Stomach (tissue), 4 donors: ENCODE results near the gene TXLNA.

Experiments used
- CTCF ChIP-seq, 7 experiments: fragments of 450-650 bp in 4 of 7; fragments of 200-600 bp in 3 of 7; sonication (generic) in 3 of 7; IDR thresholded peaks; one replicate each; pipeline ENCODE4 v1.5.1; 2016 to 2019; ENCODE audit warnings: antibody characterized with exemption in 7 of 7, control low read depth in 2 of 7, mild to moderate bottlenecking in 1 of 7
- EP300 ChIP-seq: sonication (generic); formaldehyde crosslinking; IDR thresholded peaks from one replicate; pipeline ENCODE4 v1.6.1; 2017; ENCODE audit warnings: antibody characterized with exemption
- POLR2A ChIP-seq, 4 donors: fragments of 450-650 bp; IDR thresholded peaks; one replicate each; pipeline ENCODE4 v1.6.1; 2016; ENCODE audit warnings: antibody characterized with exemption in 4 of 4, control low read depth in 2 of 4, mild to moderate bottlenecking in 1 of 4, moderate library complexity in 1 of 4

- TF ChIP-seq CTCF (IDR thresholded peaks at IDR 0.05): no peak
- TF ChIP-seq POLR2A (IDR thresholded peaks at IDR 0.05): no peak
- TF ChIP-seq EP300: no peak
Observed at GRCh38 chr1:32181065-32181464, 1.6 kb downstream of the TXLNA start.
